Endothelial cell (in vitro differentiated cells): ENCODE measurements around the gene TMEM187. TPM values are rescaled to one million over a fixed set of nuclear protein-coding genes. Genes with fewer than 3 reads are reported as not detected.

Experiments used
- DNase-seq: peaks from one replicate; pipeline ENCODE4 v3.0.0; 2021; ENCODE audit warnings: low spot score
- H3K27ac Mint-ChIP-seq: one replicate; pipeline ENCODE4 v1.8.0; 2021; ENCODE audit warnings: mixed read lengths, inconsistent platforms; ENCODE audit not compliant: unreplicated experiment
- H3K27me3 Mint-ChIP-seq: one replicate; pipeline ENCODE4 v1.8.0; 2021; ENCODE audit warnings: mild to moderate bottlenecking, moderate library complexity, mixed read lengths, inconsistent platforms; ENCODE audit not compliant: unreplicated experiment
- H3K36me3 Mint-ChIP-seq: one replicate; pipeline ENCODE4 v1.8.0; 2021; ENCODE audit warnings: mild to moderate bottlenecking, low read depth, mixed read lengths, inconsistent platforms; ENCODE audit not compliant: unreplicated experiment
- H3K4me1 Mint-ChIP-seq: one replicate; pipeline ENCODE4 v1.8.0; 2021; ENCODE audit warnings: mild to moderate bottlenecking, mixed read lengths, inconsistent platforms; ENCODE audit not compliant: unreplicated experiment
- H3K4me3 Mint-ChIP-seq: one replicate; pipeline ENCODE4 v1.8.0; 2021; ENCODE audit warnings: mild to moderate bottlenecking, mixed read lengths, inconsistent platforms; ENCODE audit not compliant: unreplicated experiment
- H3K9me3 Mint-ChIP-seq: one replicate; pipeline ENCODE4 v1.8.0; 2021; ENCODE audit warnings: mixed read lengths, inconsistent platforms; ENCODE audit not compliant: unreplicated experiment
- CTCF ChIP-seq: fragments of 200-600 bp; sonication (generic); IDR thresholded peaks from one replicate; pipeline ENCODE4 v1.5.0; 2021; ENCODE audit warnings: antibody characterized with exemption; ENCODE audit not compliant: unreplicated experiment
- microRNA-seq: library from miRNA; unstranded; fragments of <30 nt; microRNA quantifications from one replicate; pipeline ENCODE4, GENCODE V29; 2020; ENCODE audit not compliant: unreplicated experiment
- total RNA-seq: library from RNA; stranded (reverse); fragmentation: NEBNext Ultra II Directional; extraction: Animal tissue kit (Norgen Biotek cat#: 25700); gene quantifications from one replicate; pipeline ENCODE4 v1.2.1, GENCODE V29; 2021; ENCODE audit not compliant: unreplicated experiment

Gene TMEM187
- total RNA-seq, 1 donor from 2014 or later: 12.0 TPM

- H3K27ac Mint-ChIP-seq: no peak overlapping the region
- H3K27me3 Mint-ChIP-seq: peaks cover 2% of the 10 kb centered on the region
- H3K4me1 Mint-ChIP-seq: no peaks in the 10 kb centered on the region
- TF ChIP-seq CTCF: no peak
- peaks cover 9% of the 10 kb centered on the region for H3K36me3 Mint-ChIP-seq
- no peak for DNase-seq
- no peaks in the 10 kb centered on the region for H3K9me3 Mint-ChIP-seq
- H3K4me3 Mint-ChIP-seq: no peak overlapping the region
Observed at GRCh38 chrX:154030715-154031305, 58.3 kb downstream of the TMEM187 start.

GRCh38 chrX:154032160-154032559, 59.6 kb downstream of the TMEM187 start:
- Mint-ChIP-seq H3K27ac (peak overlapping the region; percentile 48), H3K4me3 (no peak overlapping the region), H3K36me3 (peaks cover 9% of the 10 kb centered on the region), H3K9me3 (no peaks in the 10 kb centered on the region), H3K27me3 (peaks cover 5% of the 10 kb centered on the region), H3K4me1 (no peaks in the 10 kb centered on the region)
- no peak for TF ChIP-seq CTCF
- DNase-seq: no peak

DNA sequence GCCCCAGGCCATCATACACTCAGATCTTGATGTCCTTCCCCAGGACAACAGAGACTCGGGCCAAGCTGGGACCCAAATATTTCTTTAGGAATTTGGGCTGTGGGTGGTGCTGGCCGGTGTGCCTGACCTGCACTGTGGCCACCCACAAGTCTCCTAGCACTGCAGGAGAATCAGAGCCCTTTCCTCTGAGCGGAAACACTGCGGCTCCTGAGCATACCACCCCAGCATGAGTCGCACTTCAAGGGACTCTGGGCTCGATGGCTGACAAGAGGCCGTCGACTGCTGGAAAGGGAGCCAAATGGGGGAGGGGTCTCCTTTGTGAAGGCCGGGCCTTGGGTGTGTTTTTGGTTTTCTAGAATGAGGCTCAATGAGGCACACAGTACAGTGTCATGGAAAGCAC, 60.1 kb downstream of the TMEM187 start:
- no peak for DNase-seq
- Mint-ChIP-seq H3K4me3 (no peak overlapping the region), H3K4me1 (no peaks in the 10 kb centered on the region), H3K9me3 (no peaks in the 10 kb centered on the region), H3K36me3 (peaks cover 9% of the 10 kb centered on the region), H3K27me3 (peaks cover 5% of the 10 kb centered on the region), H3K27ac (no peak overlapping the region)
- no peak for TF ChIP-seq CTCF

Small RNAs within 50 kb of the gene (microRNA-seq; reads per million reads assigned to microRNA genes)
- gene MIR3202-1: not detected
- not detected for gene MIR3202-2
- gene MIR718: 0.21 reads per million

Other genes starting within 250 kb of the TMEM187 start
- gene BCAP31, start 248.4 kb upstream of the TMEM187 start, total RNA-seq: 282 TPM
- 19.5 TPM for gene ABCD1, start 247.9 kb upstream of the TMEM187 start, total RNA-seq
- gene PLXNB3, start 208.5 kb upstream of the TMEM187 start, total RNA-seq: 11.2 TPM
- 0.18 TPM for gene SRPK3, start 191.7 kb upstream of the TMEM187 start, total RNA-seq
- 43.3 TPM for gene IDH3G, start 178.4 kb upstream of the TMEM187 start, total RNA-seq
- gene SSR4, start 178.1 kb upstream of the TMEM187 start, total RNA-seq: 243 TPM
- 2.6 TPM for gene PDZD4, start 142.2 kb upstream of the TMEM187 start, total RNA-seq
- gene L1CAM, start 86.6 kb upstream of the TMEM187 start, total RNA-seq: 0.31 TPM
- 0.77 TPM for gene AVPR2, start 68.1 kb upstream of the TMEM187 start, total RNA-seq
- gene ARHGAP4, start 46.5 kb upstream of the TMEM187 start, total RNA-seq: 72.2 TPM
- 85.5 TPM for gene NAA10, start 37.7 kb upstream of the TMEM187 start, total RNA-seq
- gene RENBP, start 28.1 kb upstream of the TMEM187 start, total RNA-seq: 19.3 TPM
- 74.6 TPM for gene HCFC1, start 936 bp upstream of the TMEM187 start, total RNA-seq
- gene IRAK1, start 47.1 kb downstream of the TMEM187 start, total RNA-seq: 89.9 TPM
- gene MECP2, start 125.0 kb downstream of the TMEM187 start, total RNA-seq: 60.0 TPM
- gene OPN1LW, start 171.5 kb downstream of the TMEM187 start, total RNA-seq: not detected
- not detected for gene OPN1MW, start 209.8 kb downstream of the TMEM187 start, total RNA-seq
- gene OPN1MW2, start 247.0 kb downstream of the TMEM187 start, total RNA-seq: not detected